ENCODE measurements around the gene ELF2. TPM values are rescaled to one million over a fixed set of nuclear protein-coding genes. Genes with fewer than 3 reads are reported as not detected.
"Not testable (repeated sequence)": the region's sequence is repeated elsewhere in the genome, so short reads cannot be mapped to it uniquely, and the experiment has no call there.

The ELF2 gene
- total RNA-seq, 1 donor = 52.2 TPM

- TF ChIP-seq CTCF (IDR thresholded peaks at IDR 0.05; ENCODE audit: insufficient read depth, low read length) = no peak
- DNase-seq (ENCODE audit: low read depth) = peak; percentile 58
These were observed 4.9 kb downstream of the ELF2 start for GRCh38 chr4:139171876-139172691.

GRCh38 chr4:139170932-139171331, 6.1 kb downstream of the ELF2 start:
- no peak for TF ChIP-seq CTCF (IDR thresholded peaks at IDR 0.05; ENCODE audit: insufficient read depth, low read length)
- H3K4me3 ChIP-seq (ENCODE audit: low read depth, low read length) = no peak overlapping the region
- no peak for DNase-seq (ENCODE audit: low read depth)

More at GRCh38 chr4:139171876-139172691, 4.9 kb downstream of the ELF2 start:
- peak overlapping the region; percentile 9 for H3K4me3 ChIP-seq (ENCODE audit: low read depth, low read length)

GRCh38 chr4:139167774-139168444, 9.1 kb downstream of the ELF2 start:
- H3K4me3 ChIP-seq (ENCODE audit: low read depth, low read length) = no peak overlapping the region
- peak; percentile 70 for DNase-seq (ENCODE audit: low read depth)
- TF ChIP-seq CTCF (IDR thresholded peaks at IDR 0.05; ENCODE audit: insufficient read depth, low read length) = peak; percentile 61

- no peak overlapping the region for H3K4me3 ChIP-seq (ENCODE audit: low read depth, low read length)
- no peak for DNase-seq (ENCODE audit: low read depth)
- no peak for TF ChIP-seq CTCF (IDR thresholded peaks at IDR 0.05; ENCODE audit: insufficient read depth, low read length)
These were observed 12.3 kb downstream of the ELF2 start for GRCh38 chr4:139164731-139165130.

- TF ChIP-seq CTCF (IDR thresholded peaks at IDR 0.05; ENCODE audit: insufficient read depth, low read length) = no peak
- no peak overlapping the region for H3K4me3 ChIP-seq (ENCODE audit: low read depth, low read length)
- DNase-seq (ENCODE audit: low read depth) = no peak
These were observed 13.2 kb downstream of the ELF2 start for GRCh38 chr4:139163806-139164206.

- H3K4me3 ChIP-seq (ENCODE audit: low read depth, low read length); DNase-seq (ENCODE audit: low read depth): not testable (repeated sequence)
These were observed 19.0 kb downstream of the ELF2 start for GRCh38 chr4:139157977-139158376.

GRCh38 chr4:139154952-139155557, 22.0 kb downstream of the ELF2 start:
- no peak for TF ChIP-seq CTCF (IDR thresholded peaks at IDR 0.05; ENCODE audit: insufficient read depth, low read length)
- H3K4me3 ChIP-seq (ENCODE audit: low read depth, low read length) = no peak overlapping the region
- no peak for DNase-seq (ENCODE audit: low read depth)

All from fibroblast of the aortic adventitia (primary cell).